K562 (cell line): Measurements from ENCODE around the gene PLGLB2. TPM values are rescaled to one million over a fixed set of nuclear protein-coding genes. Genes with fewer than 3 reads are reported as not detected.
"Not testable (repeated sequence)": the region's sequence is repeated elsewhere in the genome, so short reads cannot be mapped to it uniquely, and the experiment has no call there.

Experiments used
- ATAC-seq: fragments of 200-7000 bp; cut with Tn5 transposase; 3 replicates; pipeline ENCODE4 v1.9.1; 2020; ENCODE audit warnings: moderate library complexity
- BruUV-seq: library from RNA; stranded (reverse); fragments of 400-500 nt; replicated peaks from 2 replicates; lab custom pipeline; 2021; lab: Mats Ljungman, UMichigan
- CTCF ChIA-PET: fragments of 300-600 bp; formaldehyde crosslinking; extraction: SDS; loops from one replicate; lab custom pipeline; 2021; ENCODE audit warnings: low intra/inter-chr PET ratio; lab: Yijun Ruan, JAX
- POLR2A ChIA-PET: fragments of 300-600, 350-650 bp; sonication (Branson Sonifier 250); formaldehyde crosslinking; extraction: SDS; loops from one replicate; lab custom pipeline; 2021; ENCODE audit warnings: antibody characterized with exemption, inconsistent platforms; lab: Yijun Ruan, JAX
- DNase-seq, 4 experiments: peaks; one replicate each; pipeline versions ENCODE4 v3.0.0 to v3.0.0-alpha.2; 2011 to 2018; ENCODE audit warnings: low spot score in 3 of 4, mixed read lengths in 3 of 4; ENCODE audit errors: extremely low read depth in 1 of 4
- FAIRE-seq: peaks from 2 replicates; lab custom pipeline; 2011; peaks lifted over from hg19 to GRCh38; lab: Jason Lieb, UNC
- H2AFZ ChIP-seq: 2 replicates; pipeline ENCODE4 v1.6.0; 2011; ENCODE audit warnings: low read depth, low read length, control low read depth, inconsistent platforms
- H3K27ac ChIP-seq: fragments of 200-600 bp; 3 replicates; pipeline ENCODE4 v1.8.0; 2011; ENCODE audit warnings: low read depth, mild to moderate bottlenecking, control low read depth, inconsistent platforms, low read length, moderate library complexity, mixed read lengths; ENCODE audit errors: extremely low read depth
- H3K27me3 ChIP-seq, 2 experiments: fragments of 300-600 bp in 1 of 2; 2 replicates in 1 of 2; 3 replicates in 1 of 2; pipeline versions ENCODE4 v1.6.0 to v1.8.0; 2011; ENCODE audit warnings: inconsistent platforms in 2 of 2, low read length in 2 of 2, mild to moderate bottlenecking in 1 of 2, mixed read lengths in 1 of 2, moderate library complexity in 1 of 2; ENCODE audit not compliant: control insufficient read depth in 2 of 2, insufficient read depth in 2 of 2
- H3K36me3 ChIP-seq: fragments of 300-600 bp; 3 replicates; pipeline ENCODE4 v1.8.0; 2011; ENCODE audit warnings: mild to moderate bottlenecking, low read length, inconsistent platforms; ENCODE audit not compliant: control insufficient read depth, insufficient read depth
- H3K4me1 ChIP-seq, 2 experiments: fragments of 200-600 bp in 1 of 2; replicated peaks in 1 of 2; 2 replicates in 1 of 2; 3 replicates in 1 of 2; pipeline versions ENCODE4 v1.5.1 to v1.8.0; 2011; ENCODE audit warnings: inconsistent platforms in 2 of 2, low read length in 2 of 2, mild to moderate bottlenecking in 1 of 2, mixed read lengths in 1 of 2, moderate library complexity in 1 of 2; ENCODE audit not compliant: control insufficient read depth in 2 of 2, insufficient read depth in 2 of 2
- H3K4me2 ChIP-seq: 2 replicates; pipeline ENCODE4 v1.6.1; 2011; ENCODE audit warnings: low read length, control low read depth, inconsistent platforms, mixed read lengths; ENCODE audit not compliant: insufficient read depth
- H3K4me3 ChIP-seq: fragments of 200-600 bp; sonication (generic), shearing (Covaris generic); 2 replicates; pipeline ENCODE4 v1.5.1; 2016; ENCODE audit warnings: control low read depth, inconsistent platforms
- H3K79me2 ChIP-seq: fragments of 200-600 bp; 3 replicates; pipeline ENCODE4 v1.8.0; 2011; ENCODE audit warnings: low read length, inconsistent platforms; ENCODE audit not compliant: control insufficient read depth, insufficient read depth
- H3K9ac ChIP-seq, 2 experiments: 2 replicates each; pipeline versions ENCODE4 v1.6.0 to v1.6.1; 2011; ENCODE audit warnings: low read depth in 2 of 2, low read length in 2 of 2, control low read depth in 1 of 2, inconsistent platforms in 1 of 2, mild to moderate bottlenecking in 1 of 2, mixed read lengths in 1 of 2; ENCODE audit not compliant: insufficient read depth in 1 of 2
- H3K9me1 ChIP-seq: one replicate; pipeline ENCODE4 v1.6.0; 2011; ENCODE audit warnings: inconsistent platforms, mild to moderate bottlenecking, low read length, moderate library complexity; ENCODE audit not compliant: control insufficient read depth, insufficient read depth
- H3K9me3 ChIP-seq: replicated peaks from 2 replicates; pipeline ENCODE4 v1.5.1; 2011; ENCODE audit warnings: low read depth, low read length, inconsistent platforms; ENCODE audit not compliant: control insufficient read depth, insufficient read depth
- H4K20me1 ChIP-seq: replicated peaks from 2 replicates; pipeline ENCODE4 v1.6.1; 2011; ENCODE audit warnings: low read length, inconsistent platforms, mixed read lengths; ENCODE audit not compliant: control insufficient read depth, insufficient read depth
- WGBS: fragments of 100-300 bp; shearing (Covaris generic); methylation state at CpG from one replicate; pipeline ENCODE4 v1.1.6; 2016; ENCODE audit warnings: low coverage, mixed read lengths; ENCODE audit not compliant: insufficient coverage; ENCODE audit errors: missing lambda C conversion rate; 5-methylcytosine and 5-hydroxymethylcytosine counted together
- in situ Hi-C: fragments of 300-500 bp; cut with MboI; formaldehyde crosslinking; loops from 4 replicates; pipeline ENCODE4 v1.15.0; 2018; ENCODE audit warnings: inconsistent platforms, mixed read lengths
- intact Hi-C: fragments of 100-400 bp; cut with micrococcal nuclease; formaldehyde crosslinking; loops from 2 replicates; pipeline ENCODE4 v1.14.2; 2022
- polyA plus RNA-seq, 8 experiments: library from polyadenylated mRNA; depleted of rRNA in 4 of 8; stranded (reverse) in 5 of 8; unstranded in 3 of 8; fragments of >200 nt; fragmentation: Nextera tagmentation in 2 of 8; fragmentation: Illumina TruSeq in 1 of 8; extraction: Ambion mirVana in 2 of 8; extraction: Trizol in 1 of 8; gene quantifications; 2 replicates each; pipeline versions ENCODE4 v1.2.1 to v1.2.3, GENCODE V29; 2011 to 2014; ENCODE audit warnings: inconsistent platforms in 1 of 8, missing spikeins in 1 of 8
- total RNA-seq, 7 experiments: library from RNA; depleted of rRNA in 6 of 7; stranded (reverse); fragments of >200 nt in 6 of 7; fragmentation: Illumina TruSeq in 2 of 7; extraction: Trizol in 2 of 7; gene quantifications; 2 replicates each; pipeline versions ENCODE4 v1.2.1 to v1.2.3, GENCODE V29; 2011 to 2021; ENCODE audit warnings: low replicate concordance in 1 of 7

PLGLB2 gene
- total and polyA plus RNA-seq, 9 of the 15 experiments (the other 6 are each of a cell fraction or from before 2014, with no cell fraction given): 0.07 to 0.20 (median 0.14) TPM; not detected in 5

- H2AFZ ChIP-seq, H3K36me3 ChIP-seq, H3K27me3 ChIP-seq, POLR2A ChIA-PET, H3K9me3 ChIP-seq, DNase-seq, H3K4me3 ChIP-seq, H3K4me1 ChIP-seq, CTCF ChIA-PET, FAIRE-seq, BruUV-seq, H3K9ac ChIP-seq, intact Hi-C loops, H3K79me2 ChIP-seq, H3K27ac ChIP-seq, ATAC-seq, H3K4me2 ChIP-seq, H3K9me1 ChIP-seq, in situ Hi-C loops, H4K20me1 ChIP-seq: not testable (repeated sequence)
- 54% methylated on average over 4 of the region's 9 CpGs for WGBS
Observed at GRCh38 chr2:87745353-87745951, 2.4 kb upstream of the PLGLB2 start.

- H3K9me3 ChIP-seq, CTCF ChIA-PET, H3K27ac ChIP-seq, ATAC-seq, H4K20me1 ChIP-seq, intact Hi-C loops, FAIRE-seq, H3K4me2 ChIP-seq, in situ Hi-C loops, BruUV-seq, H3K4me1 ChIP-seq, DNase-seq, H3K27me3 ChIP-seq, H3K9me1 ChIP-seq, H3K9ac ChIP-seq, H2AFZ ChIP-seq, H3K4me3 ChIP-seq, H3K79me2 ChIP-seq, POLR2A ChIA-PET, H3K36me3 ChIP-seq: not testable (repeated sequence)
- 50% methylated on average over 2 of the region's 8 CpGs for WGBS
Observed at GRCh38 chr2:87748524-87748923, 637 bp downstream of the PLGLB2 start.

GRCh38 chr2:87750560-87750959 is 2.7 kb downstream of the PLGLB2 start:
- H3K27ac ChIP-seq, H3K9ac ChIP-seq, H3K9me1 ChIP-seq, H3K9me3 ChIP-seq, in situ Hi-C loops, intact Hi-C loops, DNase-seq, BruUV-seq, H3K36me3 ChIP-seq, H3K4me1 ChIP-seq, ATAC-seq, POLR2A ChIA-PET, CTCF ChIA-PET, H3K4me3 ChIP-seq, H3K4me2 ChIP-seq, H4K20me1 ChIP-seq, FAIRE-seq, H2AFZ ChIP-seq, H3K27me3 ChIP-seq, H3K79me2 ChIP-seq: not testable (repeated sequence)
- 31% methylated on average over 5 of the region's 11 CpGs for WGBS

GRCh38 chr2:87754759-87755158 is 6.9 kb downstream of the PLGLB2 start:
- CTCF ChIA-PET, H3K4me3 ChIP-seq, in situ Hi-C loops, H3K9me3 ChIP-seq, H4K20me1 ChIP-seq, H3K27me3 ChIP-seq, H3K36me3 ChIP-seq, intact Hi-C loops, H3K4me1 ChIP-seq, H3K9ac ChIP-seq, H3K27ac ChIP-seq, FAIRE-seq, DNase-seq, H3K79me2 ChIP-seq, ATAC-seq, POLR2A ChIA-PET, H2AFZ ChIP-seq, H3K9me1 ChIP-seq, H3K4me2 ChIP-seq: not testable (repeated sequence)
- WGBS: 32% methylated on average over 2 of the region's 4 CpGs
- TSS peak; percentile 34 for BruUV-seq
